HG03196 (cell line): ENCODE measurements around the gene FXYD1.
"Not testable (repeated sequence)": the region's sequence is repeated elsewhere in the genome, so short reads cannot be mapped to it uniquely, and the experiment has no call there.

ENCODE experiments used
- ATAC-seq: cut with Tn5 transposase; IDR thresholded peaks from one replicate; pipeline ENCODE4 v1.9.1; 2021; ENCODE audit not compliant: unreplicated experiment

FXYD1 gene

GRCh38 chr19:35138305-35138892 is at the start of gene FXYD1:
Gene FXYD1, plus strand, starts transcription at chr19:35138824. Its CDS starts 1,256 bp downstream, at chr19:35140080.
- no peak for ATAC-seq

DNA sequence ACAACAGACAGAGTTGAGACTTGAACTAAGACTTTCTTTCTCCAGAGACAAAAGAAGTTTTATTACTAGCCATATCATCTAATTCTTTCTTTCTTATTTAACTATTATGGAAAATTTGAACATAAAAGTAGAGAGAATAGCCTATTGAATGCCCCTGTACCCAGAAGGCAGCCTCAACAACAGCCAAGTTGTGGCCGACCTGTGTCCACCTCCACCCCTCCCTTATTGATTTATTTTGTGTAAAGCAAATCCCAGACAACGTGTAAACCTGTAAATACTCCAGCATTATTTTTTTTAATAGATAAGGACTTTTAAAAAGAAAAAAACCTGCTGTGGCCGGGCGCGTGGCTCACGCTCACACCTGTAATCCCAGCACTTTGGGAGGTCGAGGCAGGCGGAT is 49.1 kb upstream of the FXYD1 start:
- no peak for ATAC-seq

GRCh38 chr19:35090160-35090505 is 48.5 kb upstream of the FXYD1 start:
- no peak for ATAC-seq

GRCh38 chr19:35090506-35091214 is 48.0 kb upstream of the FXYD1 start:
- ATAC-seq: no peak

GRCh38 chr19:35093430-35093829 is 45.2 kb upstream of the FXYD1 start:
- ATAC-seq: no peak

DNA sequence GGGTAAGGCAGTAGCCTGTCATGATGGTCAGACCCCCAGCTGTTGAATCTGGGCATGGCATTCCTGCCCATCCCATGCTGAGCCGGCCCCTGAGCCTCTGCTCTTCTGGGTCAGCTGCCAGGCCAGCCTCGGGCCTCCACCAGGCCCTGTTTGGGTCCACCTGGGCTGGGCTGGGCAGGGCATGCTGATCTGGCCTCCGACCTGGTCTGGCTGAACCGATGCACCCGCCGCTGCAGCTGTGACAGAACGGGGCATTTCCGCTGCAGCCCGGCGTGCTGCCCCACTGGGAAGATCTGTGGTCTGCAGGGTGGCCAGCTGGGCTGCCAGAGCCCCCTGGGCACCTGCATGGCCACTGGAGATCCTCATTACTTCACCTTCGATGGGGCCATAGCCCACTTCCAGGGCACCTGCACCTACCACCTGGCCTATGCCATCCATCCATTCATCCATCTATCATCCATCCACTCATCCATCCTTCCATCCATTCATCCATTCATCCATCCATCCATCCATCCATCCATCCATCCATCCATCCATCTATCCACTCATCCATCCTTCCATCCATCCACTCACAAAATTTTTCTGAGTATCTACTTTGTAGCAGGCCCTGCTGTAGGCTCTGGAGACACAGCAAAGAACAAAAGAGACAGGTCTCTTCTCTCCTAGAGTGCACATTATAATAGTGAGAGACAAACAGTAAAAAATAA is 44.5 kb upstream of the FXYD1 start:
- no peak for ATAC-seq

GRCh38 chr19:35094656-35095055 is 44.0 kb upstream of the FXYD1 start:
- ATAC-seq: no peak

DNA sequence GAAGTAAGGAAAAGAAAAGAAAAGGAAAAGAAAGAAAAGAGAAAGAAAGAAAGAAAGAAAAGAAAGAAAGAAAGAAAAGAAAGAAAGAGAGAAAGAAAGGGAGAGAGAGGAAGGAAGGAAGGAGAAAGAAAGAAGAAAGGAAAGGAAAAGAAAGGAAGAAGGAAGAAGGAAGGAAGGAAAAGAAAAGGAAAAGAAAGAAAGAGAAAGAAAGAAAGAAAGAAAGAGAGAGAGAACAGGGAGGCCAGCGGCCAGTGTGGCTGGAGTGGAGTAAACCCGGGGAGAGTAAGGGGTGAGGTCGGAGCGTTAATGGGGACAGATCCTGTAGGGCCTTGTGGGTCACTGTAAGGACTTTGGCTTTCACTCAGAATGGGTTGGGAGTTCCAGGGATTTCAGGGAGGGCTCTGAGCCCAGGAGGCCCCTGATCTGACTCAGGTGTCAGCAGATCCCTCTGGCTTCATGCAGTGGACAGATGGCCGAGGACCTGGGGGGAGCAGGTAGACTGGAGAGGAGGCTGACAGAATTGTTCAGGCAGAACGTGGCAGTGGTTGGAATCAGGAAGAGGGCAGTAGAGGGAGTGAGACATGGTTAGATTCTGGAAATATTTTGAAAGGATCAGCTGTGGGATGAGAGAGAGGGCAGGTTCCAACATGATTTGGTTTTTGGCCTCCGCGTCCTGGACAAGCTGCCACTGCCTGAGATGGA is 42.8 kb upstream of the FXYD1 start:
- ATAC-seq: no peak

GRCh38 chr19:35098413-35099049 is 40.1 kb upstream of the FXYD1 start:
- ATAC-seq: no peak

DNA sequence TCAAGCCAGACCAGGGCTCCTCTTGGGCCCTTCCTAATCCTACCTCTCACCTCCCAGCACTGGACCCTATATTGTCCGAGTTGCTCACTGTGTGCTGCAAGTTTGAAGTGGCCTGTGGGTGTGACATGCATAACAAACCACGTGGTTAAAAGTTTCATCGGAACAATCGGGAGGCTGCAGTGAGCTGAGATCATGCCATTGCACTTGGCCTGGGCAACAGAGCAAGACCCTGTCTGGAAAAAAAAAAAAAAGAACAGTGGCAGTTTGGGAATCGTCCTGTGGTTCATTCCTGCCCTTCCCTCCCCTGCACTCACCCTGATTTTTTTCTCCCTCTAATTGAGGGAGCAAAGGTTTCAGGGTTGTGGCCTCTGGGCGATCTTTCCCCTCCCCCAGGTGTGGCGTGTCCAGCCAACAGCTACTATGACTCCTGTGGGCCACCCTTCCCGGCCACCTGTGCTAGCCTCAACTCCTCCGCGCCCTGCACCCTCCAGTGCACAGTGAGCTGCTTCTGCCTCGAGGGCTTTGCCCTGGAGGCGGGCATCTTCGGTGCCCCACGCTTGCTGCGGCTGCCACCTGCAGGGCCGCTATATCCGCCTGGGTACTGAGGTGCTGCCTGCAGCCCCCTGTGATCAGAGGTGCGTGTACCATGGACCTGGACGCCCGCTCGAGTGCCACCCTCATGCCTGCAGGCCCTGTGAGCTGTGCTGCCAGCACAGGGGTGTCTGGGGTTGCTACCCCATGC is 39.3 kb upstream of the FXYD1 start:
- no peak for ATAC-seq

- no peak for ATAC-seq
Observed at GRCh38 chr19:35099897-35100275, 38.7 kb upstream of the FXYD1 start.

DNA sequence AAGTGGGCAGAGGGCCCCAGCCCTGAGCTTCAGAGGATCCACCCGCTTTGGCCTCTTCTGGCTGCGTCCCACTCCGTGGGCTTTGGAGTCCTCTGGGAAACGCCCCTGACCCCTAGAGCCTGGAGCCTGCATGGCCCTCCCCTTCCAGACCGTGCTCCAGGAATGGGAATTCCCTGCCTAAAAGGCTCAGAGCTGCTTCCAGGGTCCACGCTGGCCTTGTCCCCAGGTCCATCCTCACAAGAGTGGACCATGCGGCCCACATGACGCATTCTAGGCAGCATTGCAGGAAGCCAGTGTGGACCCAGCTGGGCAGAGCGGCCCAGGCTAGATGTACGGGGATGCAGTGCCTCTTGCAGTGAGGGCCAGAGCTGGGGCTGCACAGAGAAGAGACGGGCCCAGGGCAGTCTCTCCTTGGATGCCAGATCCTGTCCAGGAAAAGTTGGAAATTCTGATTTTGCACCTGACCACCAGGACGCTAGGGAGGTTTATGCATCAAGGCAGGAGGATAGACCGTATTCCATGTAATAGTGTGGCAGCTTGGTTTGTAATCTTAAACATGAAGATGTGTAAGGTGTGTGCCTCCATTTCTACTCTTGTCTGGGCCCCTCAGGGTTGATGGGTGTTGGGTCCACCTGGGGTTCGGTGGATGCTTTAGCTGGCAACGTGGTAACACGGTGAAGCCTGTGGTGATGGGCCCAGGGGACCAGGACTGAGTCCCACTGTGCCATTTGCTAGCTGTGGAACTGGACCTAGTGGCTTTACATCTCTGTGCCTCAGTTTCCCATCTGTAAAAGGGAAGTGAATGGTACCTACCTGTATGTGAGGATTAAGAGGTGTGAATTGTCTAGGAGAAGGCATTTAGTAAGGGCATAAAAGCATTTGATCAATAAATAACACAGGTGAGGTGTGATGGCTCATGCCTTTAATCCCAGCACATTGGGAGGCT is 37.8 kb upstream of the FXYD1 start:
- ATAC-seq: no peak

DNA sequence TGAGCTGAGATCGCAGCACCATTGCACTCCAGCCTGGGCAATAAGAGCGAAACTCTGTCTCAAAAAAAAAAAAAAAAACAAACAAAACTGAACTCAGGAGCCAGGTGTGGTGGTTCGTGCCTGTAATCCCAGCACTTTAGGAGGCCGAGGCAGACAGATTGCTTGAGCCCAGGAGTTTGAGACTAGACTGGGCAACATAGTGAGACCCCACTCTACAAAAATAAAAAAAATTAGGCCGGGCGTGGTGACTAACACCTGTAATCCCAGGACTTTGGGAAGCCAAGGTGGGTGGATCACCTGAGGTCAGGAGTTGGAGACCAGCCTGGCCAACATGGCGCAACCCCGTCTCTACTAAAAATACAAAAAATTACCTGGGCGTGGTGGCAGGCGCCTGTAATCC is 36.7 kb upstream of the FXYD1 start:
- ATAC-seq: not testable (repeated sequence)

GRCh38 chr19:35103614-35104013 is 35.0 kb upstream of the FXYD1 start:
- ATAC-seq: not testable (repeated sequence)

- ATAC-seq: no peak
Observed at GRCh38 chr19:35104361-35104760, 34.3 kb upstream of the FXYD1 start.

- no peak for ATAC-seq
Observed at GRCh38 chr19:35105047-35105410, 33.6 kb upstream of the FXYD1 start.

DNA sequence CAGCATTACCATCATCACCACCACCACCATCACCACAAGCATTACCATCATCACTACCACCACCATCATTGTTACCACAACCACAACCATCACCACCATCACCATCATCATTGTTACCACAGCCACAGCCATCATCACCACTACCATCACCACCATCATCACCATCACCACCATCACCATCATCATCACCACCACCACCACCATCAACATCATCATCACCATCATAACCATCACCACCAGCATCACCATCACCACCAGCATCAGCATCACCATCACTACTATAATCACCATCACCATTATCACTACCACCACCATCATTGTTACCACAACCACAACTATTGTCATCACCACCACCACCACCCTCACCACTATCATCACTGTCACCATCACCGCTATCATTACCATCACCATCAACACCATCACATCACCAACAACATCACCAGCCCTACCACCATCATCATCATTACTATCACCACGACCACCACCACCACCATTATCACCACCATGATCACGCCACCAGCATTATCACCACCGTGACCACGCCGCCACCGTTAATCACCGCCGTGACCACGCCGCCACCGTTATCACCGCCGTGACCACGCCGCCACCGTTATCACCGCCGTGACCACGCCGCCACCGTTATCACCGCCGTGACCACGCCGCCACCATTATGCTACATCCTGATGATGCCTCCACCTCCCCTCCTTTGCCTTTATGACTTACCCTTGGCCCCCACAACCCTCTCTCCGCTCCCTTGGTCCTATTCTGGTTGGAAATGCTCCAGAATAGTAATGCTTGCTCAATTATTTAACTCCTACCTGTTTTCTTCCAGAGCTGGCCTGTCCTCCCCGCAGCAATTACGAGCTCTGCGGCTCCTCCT is 33.0 kb upstream of the FXYD1 start:
- no peak for ATAC-seq

DNA sequence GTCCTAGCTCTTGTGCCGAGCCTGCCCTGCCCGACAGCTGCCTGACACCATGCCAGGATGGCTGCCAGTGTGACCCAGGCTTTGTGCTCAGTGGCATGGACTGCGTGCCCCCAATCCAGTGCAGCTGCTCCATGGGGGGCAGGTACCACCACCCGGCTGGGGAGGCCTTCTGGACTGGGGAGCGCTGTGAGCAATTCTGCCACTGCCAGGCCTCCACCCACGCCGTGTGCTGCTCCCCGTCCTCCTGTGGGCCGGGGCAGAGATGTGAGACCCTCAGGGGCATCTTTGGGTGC is 32.4 kb upstream of the FXYD1 start:
- ATAC-seq: no peak
